ENCODE measurements around the gene ARVCF.

The ARVCF gene

DNA sequence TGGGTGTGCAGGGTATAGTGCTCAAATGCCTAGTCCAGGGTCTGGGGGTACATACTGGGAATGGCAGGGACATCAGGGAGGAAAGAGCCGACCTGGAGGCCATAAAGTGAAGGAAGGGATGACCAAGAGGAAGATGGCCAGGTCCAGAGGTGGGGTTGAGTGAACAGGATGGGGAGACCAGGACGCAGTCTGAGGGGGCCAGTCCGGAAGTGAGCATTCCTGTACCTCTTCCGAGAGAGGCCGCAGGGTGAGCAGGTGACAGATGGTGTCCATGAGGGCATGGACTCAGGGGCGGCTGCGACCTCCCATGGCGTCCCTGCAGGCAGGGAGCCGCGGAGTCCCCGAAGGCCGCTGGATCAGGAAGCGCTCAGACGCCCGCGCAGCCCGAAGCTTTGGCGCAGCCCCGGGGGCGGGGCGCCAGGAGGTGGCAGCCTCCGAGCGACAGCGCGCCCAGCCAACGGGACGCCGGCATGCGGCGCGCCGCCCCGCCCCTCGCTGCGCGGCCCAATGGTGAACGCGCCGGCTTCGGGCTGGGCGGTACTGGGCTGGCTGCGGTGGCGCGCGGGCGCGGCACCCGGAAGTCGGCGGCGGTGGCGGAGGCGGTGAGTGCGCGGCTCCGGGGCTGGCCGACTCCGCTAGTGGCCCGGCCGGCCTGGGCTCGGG lies 4.0 kb upstream of the ARVCF start, which contains the start of gene TANGO2:
TANGO2 (plus strand) TSS at position 578 of the 663 bp plus-strand sequence. CDS start 15,689 bp downstream, outside the sequence.
- peak; percentile 58 for TF ChIP-seq POLR2AphosphoS5 (IDR thresholded peaks at IDR 0.05; ENCODE audit: low read depth, low read length)
- no peak for TF ChIP-seq SIN3A (IDR thresholded peaks at IDR 0.05; ENCODE audit: borderline replicate concordance, insufficient read depth, low read length)

DNA sequence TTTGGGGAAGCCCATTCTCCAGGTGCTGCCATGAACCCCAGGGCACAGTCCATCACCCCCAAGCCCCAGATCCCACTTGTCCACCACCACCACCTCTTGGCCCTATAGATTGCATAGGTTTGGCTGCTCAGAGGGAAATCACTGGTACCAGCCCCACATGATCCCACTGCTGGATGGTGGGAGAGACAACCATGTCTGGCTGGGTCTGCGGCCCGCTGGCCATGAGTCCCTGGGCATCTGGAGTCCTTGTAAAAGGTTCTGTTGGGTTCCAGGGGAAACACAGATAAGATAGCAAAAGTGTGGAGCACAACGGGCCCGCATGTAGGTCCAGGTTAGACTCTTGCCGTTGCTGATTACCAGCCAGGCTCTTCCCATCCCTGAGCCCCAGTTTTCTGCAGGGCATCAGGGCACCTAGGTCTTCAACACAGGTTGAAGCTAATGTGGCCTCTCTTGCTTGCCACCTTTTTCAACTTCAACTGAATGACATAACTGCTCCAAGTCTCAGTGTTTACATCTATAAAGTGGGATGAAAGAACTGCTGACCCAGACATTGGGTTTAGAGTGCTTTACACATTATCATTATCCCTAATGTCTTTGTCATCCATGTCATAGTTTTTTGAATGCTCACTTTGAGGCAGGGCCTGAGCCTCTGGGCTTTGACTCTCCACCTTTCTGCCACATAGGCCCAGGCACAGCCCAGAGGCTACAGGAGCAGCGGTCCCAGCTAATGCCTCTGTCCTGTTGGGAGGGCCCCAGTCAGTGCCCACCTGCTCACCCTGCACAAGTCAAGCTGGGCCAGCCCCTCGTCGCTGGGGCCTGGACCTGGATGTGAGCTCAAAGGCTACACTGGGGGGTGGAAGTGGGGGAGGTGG lies 3.3 kb upstream of the ARVCF start:
- no peak for TF ChIP-seq SIN3A (IDR thresholded peaks at IDR 0.05; ENCODE audit: borderline replicate concordance, insufficient read depth, low read length)
- TF ChIP-seq TAF1 (IDR thresholded peaks at IDR 0.05; ENCODE audit: borderline replicate concordance, insufficient read depth, low read length), result no peak
- TF ChIP-seq, protein P1, sequence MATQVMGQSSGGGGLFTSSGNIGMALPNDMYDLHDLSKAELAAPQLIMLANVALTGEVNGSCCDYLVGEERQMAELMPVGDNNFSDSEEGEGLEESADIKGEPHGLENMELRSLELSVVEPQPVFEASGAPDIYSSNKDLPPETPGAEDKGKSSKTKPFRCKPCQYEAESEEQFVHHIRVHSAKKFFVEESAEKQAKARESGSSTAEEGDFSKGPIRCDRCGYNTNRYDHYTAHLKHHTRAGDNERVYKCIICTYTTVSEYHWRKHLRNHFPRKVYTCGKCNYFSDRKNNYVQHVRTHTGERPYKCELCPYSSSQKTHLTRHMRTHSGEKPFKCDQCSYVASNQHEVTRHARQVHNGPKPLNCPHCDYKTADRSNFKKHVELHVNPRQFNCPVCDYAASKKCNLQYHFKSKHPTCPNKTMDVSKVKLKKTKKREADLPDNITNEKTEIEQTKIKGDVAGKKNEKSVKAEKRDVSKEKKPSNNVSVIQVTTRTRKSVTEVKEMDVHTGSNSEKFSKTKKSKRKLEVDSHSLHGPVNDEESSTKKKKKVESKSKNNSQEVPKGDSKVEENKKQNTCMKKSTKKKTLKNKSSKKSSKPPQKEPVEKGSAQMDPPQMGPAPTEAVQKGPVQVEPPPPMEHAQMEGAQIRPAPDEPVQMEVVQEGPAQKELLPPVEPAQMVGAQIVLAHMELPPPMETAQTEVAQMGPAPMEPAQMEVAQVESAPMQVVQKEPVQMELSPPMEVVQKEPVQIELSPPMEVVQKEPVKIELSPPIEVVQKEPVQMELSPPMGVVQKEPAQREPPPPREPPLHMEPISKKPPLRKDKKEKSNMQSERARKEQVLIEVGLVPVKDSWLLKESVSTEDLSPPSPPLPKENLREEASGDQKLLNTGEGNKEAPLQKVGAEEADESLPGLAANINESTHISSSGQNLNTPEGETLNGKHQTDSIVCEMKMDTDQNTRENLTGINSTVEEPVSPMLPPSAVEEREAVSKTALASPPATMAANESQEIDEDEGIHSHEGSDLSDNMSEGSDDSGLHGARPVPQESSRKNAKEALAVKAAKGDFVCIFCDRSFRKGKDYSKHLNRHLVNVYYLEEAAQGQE (IDR thresholded peaks at IDR 0.05; ENCODE audit: insufficient read depth in 1 of 2, low read depth in 2 of 2, low read length in 2 of 2), result no peak
- TF ChIP-seq FOXP2 (optimal IDR thresholded peaks at IDR 0.05; ENCODE audit: borderline replicate concordance, extremely low read depth, extremely low read length, insufficient read depth), result no peak
- TF ChIP-seq POLR2AphosphoS5 (IDR thresholded peaks at IDR 0.05; ENCODE audit: low read depth, low read length), result no peak

DNA sequence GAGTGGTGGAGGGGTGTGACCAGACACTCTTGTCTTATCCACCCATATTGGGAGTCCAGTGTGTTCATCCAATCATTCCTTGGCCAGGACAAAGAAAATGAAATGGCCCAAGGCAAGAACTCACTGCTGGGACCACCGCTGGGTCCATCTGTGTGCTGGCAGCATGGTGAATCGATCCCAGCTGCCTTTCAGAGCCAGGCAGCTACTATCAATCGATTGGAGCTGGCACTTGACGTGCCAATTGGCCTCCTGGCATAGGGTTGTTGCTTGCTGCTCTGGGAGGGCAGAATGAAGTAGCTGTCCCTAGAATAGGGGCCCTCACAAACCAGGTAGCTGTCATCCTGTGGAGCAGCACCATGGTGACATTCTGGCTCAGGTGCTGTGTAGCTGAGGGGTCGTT lies 1.4 kb upstream of the ARVCF start:
- TF ChIP-seq TAF1 (IDR thresholded peaks at IDR 0.05; ENCODE audit: borderline replicate concordance, insufficient read depth, low read length), result no peak
- TF ChIP-seq FOXP2 (optimal IDR thresholded peaks at IDR 0.05; ENCODE audit: borderline replicate concordance, extremely low read depth, extremely low read length, insufficient read depth), result no peak
- no peak for TF ChIP-seq POLR2AphosphoS5 (IDR thresholded peaks at IDR 0.05; ENCODE audit: low read depth, low read length)
- TF ChIP-seq, protein P1 (IDR thresholded peaks at IDR 0.05; ENCODE audit: insufficient read depth in 1 of 2, low read depth in 2 of 2, low read length in 2 of 2), result no peak
- no peak for TF ChIP-seq SIN3A (IDR thresholded peaks at IDR 0.05; ENCODE audit: borderline replicate concordance, insufficient read depth, low read length)

- TF ChIP-seq FOXP2 (optimal IDR thresholded peaks at IDR 0.05; ENCODE audit: borderline replicate concordance, extremely low read depth, extremely low read length, insufficient read depth) (no peak), POLR2AphosphoS5 (IDR thresholded peaks at IDR 0.05; ENCODE audit: low read depth, low read length) (no peak), TAF1 (IDR thresholded peaks at IDR 0.05; ENCODE audit: borderline replicate concordance, insufficient read depth, low read length) (no peak), SIN3A (IDR thresholded peaks at IDR 0.05; ENCODE audit: borderline replicate concordance, insufficient read depth, low read length) (no peak)
- TF ChIP-seq, protein P1 (IDR thresholded peaks at IDR 0.05; ENCODE audit: insufficient read depth in 1 of 2, low read depth in 2 of 2, low read length in 2 of 2), result no peak
These were observed 967 bp upstream of the ARVCF start for GRCh38 chr22:20017622-20017958.

GRCh38 chr22:20015971-20016733 lies 471 bp downstream of the ARVCF start:
- TF ChIP-seq POLR2AphosphoS5 (IDR thresholded peaks at IDR 0.05; ENCODE audit: low read depth, low read length), result no peak
- no peak for TF ChIP-seq FOXP2 (optimal IDR thresholded peaks at IDR 0.05; ENCODE audit: borderline replicate concordance, extremely low read depth, extremely low read length, insufficient read depth)
- TF ChIP-seq TAF1 (IDR thresholded peaks at IDR 0.05; ENCODE audit: borderline replicate concordance, insufficient read depth, low read length), result no peak
- TF ChIP-seq SIN3A (IDR thresholded peaks at IDR 0.05; ENCODE audit: borderline replicate concordance, insufficient read depth, low read length), result no peak
- TF ChIP-seq, protein P1 (IDR thresholded peaks at IDR 0.05; ENCODE audit: insufficient read depth in 1 of 2, low read depth in 2 of 2, low read length in 2 of 2), result no peak

Data from PFSK-1 (cell line).